HG03521 (cell line): ENCODE results near the gene FBLIM1.

ENCODE experiments used
- ATAC-seq: cut with Tn5 transposase; IDR thresholded peaks from one replicate; pipeline ENCODE4 v1.9.1; 2021; ENCODE audit warnings: mild to moderate bottlenecking, moderate library complexity; ENCODE audit not compliant: unreplicated experiment

Gene FBLIM1

DNA sequence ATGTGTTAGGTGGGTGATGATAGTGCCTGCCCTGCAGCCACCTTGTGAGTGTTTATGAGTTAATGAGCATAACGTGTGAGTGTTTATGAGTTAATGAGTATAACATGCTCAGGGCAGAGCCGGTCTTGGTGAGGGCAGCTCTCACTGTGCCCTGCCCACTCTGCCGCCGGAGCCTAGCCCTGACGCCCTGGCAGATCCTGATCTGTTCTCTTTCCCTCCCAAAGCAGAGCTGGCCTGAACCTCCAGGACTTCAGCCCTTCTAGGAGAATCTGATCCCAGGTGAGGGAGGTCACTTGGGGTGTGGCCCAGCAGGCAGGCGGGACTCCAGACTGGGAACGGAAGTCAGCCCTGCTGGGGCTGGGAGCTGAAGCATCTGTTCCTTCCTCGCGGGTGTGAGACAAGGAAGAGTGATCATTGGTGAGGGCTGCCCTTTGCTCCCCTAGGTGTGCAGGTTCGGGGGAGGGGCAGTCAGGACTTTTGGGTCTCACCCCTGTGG is 5.7 kb downstream of the FBLIM1 start:
- no peak for ATAC-seq

DNA sequence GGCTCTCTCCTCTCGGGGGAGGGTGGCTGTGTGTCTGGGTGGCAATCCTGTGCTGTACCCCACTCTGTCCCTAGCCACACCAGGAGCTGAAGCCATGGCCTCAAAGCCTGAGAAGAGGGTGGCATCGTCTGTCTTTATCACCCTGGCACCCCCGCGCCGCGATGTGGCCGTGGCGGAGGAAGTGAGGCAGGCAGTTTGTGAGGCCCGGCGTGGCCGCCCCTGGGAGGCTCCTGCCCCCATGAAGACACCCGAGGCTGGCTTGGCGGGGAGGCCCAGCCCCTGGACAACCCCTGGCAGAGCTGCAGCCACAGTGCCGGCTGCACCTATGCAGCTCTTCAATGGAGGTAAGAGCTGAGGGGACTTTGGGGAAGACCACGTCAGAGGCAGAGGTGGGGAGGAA is 6.3 kb downstream of the FBLIM1 start:
- no peak for ATAC-seq

DNA sequence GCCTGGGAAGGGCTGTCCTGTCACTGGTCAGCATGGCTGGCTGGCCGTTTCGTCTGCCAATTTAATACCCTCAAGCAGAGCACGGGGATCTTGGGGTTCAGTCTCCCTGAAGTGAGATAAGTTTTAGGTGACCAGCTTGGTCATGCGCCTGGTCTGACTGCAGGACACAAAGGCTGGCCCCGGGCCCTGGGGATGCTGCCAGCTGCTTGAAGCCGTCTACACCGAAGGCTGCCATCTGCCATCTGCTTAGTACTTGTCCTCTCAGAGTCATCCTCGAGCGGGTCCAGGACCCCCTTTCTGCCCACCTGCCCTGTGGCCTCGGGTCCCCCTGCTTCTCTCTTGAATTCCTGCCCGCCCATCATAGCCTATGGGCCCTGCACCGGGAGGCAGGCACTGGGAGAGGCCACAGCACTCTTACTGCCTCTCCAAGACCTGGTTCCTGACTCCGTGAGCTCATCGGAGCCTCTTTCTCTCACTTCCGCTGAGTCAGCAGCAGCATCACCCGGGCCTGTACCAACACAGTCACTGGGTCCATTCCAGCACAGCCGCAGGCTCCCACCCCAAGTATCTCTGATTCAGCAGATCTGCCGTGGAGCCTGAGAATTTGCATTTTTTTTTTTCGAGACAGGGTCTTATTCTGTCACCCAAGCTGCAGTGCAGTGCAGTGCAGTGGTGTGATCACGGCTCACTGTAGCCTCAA is 7.0 kb downstream of the FBLIM1 start:
- ATAC-seq, result no peak

DNA sequence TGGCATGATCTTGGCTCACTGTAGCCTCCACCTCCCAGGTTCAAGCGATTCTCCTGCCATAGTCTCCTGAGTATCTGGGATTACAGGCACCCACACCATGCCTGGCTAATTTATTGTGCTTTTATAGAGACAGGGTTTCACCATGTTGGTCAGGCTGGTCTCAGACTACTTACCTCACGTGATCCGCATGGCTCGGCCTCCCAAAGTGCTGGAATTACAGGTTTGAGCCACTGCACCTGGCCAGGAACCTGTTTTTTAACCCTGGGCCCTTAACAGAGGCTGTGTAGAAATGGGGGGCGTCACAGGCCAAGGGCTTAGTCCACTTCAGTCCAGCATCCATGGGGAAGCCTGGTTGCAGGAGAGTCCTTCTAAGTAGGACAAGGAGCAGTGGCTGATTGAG is 9.3 kb downstream of the FBLIM1 start:
- ATAC-seq, result no peak

DNA sequence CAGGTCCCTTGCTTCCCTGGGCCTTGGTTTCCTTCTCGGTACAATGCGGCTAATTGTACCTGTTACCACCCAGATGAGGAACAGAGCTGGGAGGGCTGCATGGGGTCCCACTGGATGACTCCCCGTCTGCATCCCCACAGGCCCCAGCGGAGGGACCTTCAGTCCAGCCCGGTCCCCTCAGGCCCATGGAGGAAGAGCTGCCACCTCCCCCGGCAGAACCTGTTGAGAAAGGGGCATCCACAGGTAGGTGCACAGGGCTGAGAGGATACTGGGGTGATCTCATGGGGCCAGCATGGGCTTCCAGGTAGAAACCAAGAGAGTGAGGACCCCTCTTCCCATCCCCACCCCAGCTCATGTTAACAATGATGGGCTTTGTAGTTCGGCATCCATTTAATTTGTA is 9.8 kb downstream of the FBLIM1 start:
- ATAC-seq, result no peak

DNA sequence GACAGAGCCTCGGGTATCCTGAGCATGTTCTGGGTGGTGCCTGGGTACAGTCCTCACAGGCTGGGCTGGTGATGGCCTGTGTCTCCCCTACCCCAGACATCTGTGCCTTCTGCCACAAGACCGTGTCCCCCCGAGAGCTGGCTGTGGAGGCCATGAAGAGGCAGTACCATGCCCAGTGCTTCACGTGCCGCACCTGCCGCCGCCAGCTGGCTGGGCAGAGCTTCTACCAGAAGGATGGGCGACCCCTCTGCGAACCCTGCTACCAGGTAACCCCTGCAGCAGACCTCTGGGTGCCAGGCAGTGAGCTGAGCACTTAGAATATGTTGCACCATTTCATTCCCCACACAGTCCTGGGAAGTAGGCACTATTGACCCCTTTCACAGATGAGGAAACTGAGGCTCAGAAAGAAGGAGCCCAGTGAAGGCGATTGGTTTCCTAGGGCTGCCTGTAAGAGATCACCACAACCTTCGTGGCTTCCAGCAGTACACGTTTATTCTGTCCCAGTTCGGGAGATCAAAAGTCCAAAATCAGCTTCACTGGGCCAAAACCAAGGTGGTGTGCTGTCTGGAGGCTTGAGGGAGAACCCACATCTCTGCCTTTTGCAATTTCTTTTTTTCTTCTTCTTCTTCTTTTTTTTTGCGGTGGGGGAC is 11.8 kb downstream of the FBLIM1 start:
- no peak for ATAC-seq

DNA sequence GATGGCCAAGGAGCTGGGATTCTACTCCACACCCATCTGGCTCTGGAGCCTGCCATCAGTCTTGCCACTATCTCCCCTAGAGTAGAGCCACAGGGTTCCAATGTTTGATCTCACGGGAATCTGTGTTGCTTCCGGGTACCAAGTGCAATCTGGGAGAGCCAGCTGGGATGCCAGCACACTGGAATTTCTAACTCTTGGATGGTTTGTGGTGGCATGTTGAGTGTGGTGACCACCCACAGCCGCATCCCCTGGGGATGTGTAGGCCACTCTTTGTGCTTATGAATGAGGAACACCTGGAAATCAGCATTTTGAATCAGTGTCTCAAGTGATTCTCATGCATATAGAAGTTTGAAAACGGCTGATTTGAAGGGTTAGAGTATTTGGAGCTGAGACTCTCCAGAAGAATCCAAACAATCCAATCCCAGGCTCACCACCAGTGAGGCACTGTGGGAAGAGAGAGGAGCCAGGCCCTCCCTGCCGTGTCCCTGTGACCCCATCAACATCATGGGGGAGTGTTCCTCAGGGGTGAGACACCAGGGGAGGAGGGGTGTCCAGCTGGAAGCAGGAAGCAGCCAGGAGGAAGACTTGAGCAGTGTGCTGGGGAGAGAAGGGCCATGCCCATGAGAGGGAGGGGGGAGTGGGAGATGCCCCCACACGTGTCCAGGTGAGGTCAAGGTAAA is 13.4 kb downstream of the FBLIM1 start:
- no peak for ATAC-seq

DNA sequence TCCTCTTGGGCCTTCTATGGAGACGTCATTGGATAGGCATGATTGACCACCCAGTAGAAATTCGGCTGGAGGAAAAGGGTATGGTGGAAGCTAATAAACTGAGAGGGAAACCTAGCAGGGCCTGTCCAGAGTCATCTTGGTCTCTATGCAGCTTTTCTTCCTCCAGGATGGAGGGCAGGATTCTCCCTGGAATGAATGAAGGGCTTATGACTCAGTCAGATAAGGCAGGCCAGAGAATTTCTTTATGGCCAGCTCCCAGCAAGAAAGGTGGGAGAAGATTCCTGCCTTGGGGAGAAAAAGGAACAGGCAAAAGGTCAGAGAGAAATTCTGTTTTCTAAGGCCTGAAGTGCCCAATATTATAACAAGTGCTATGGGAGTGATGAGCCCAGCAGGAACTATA is 17.1 kb downstream of the FBLIM1 start:
- ATAC-seq, result no peak

DNA sequence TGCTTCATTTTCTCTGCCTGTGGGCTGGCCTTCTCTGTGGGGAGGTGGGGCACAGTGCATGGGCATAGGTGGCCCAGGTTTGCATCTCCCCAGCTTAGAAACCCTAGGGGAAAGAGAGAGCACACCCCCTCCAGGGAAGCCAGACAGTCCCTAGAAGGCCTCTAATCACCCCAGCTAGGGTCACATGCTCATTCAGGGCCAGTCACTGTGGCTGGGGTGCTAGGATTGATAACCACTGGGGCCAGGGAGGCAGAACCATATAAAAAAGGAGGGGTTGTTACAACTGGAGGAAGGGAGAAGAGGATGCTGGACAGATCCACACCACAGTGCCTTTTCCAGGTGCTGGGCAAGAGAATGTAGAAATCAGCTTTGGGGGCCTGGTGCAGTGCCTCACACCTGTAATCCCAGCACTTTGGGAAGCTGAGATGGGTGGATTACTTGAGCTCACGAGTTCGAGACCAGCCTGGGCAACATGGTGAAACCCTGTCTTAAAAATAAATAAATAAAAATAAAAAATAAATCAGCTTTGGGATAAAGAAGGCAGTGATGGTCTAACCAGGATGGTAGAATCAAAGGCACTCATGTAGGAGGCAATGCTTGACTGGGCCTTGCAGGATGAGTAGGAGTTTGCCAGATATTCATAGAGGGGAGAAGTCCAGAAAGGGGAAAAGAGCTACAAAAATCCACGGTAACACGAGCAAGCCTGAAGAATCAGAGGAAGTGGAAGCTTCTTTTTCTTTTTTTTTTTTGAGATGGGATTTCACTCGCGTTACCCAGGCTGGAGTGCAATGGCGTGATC is 19.5 kb downstream of the FBLIM1 start:
- no peak for ATAC-seq

DNA sequence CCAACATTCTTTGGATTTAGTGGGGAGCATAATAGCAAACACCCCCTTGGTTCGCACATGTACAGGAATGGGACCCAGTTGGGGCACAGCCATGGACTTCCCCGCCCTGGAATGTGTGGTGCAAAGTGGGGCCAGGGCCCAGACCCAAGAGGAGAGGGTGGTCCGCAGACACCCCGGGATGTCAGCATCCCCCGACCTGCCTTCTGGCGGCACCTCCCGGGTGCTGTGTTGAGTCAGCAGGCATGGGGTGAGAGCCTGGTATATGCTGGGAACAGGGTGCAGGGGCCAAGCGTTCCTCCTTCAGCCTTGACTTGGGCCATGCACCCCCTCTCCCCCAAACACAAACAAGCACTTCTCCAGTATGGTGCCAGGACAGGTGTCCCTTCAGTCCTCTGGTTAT is 27.1 kb downstream of the FBLIM1 start:
- no peak for ATAC-seq

DNA sequence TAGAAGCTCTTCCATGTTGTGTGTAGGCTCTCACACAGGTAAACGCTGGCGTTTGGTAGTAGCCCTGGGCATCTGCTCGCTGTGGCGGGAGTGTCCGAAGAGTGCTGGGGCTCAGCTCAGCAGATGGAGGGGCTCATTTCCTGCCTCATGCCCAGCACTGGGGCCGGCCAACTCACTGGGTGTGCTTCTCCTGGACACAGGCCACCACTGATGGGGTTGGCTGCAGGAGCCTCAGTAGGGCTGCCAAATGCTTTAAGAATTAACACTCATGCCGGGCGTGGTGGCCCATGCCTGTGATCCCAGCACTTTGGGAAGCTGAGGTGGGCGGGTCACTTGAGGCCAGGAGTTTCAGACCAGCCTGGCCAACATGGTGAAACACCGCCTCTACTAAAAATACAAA is 28.0 kb downstream of the FBLIM1 start:
- ATAC-seq, result no peak

DNA sequence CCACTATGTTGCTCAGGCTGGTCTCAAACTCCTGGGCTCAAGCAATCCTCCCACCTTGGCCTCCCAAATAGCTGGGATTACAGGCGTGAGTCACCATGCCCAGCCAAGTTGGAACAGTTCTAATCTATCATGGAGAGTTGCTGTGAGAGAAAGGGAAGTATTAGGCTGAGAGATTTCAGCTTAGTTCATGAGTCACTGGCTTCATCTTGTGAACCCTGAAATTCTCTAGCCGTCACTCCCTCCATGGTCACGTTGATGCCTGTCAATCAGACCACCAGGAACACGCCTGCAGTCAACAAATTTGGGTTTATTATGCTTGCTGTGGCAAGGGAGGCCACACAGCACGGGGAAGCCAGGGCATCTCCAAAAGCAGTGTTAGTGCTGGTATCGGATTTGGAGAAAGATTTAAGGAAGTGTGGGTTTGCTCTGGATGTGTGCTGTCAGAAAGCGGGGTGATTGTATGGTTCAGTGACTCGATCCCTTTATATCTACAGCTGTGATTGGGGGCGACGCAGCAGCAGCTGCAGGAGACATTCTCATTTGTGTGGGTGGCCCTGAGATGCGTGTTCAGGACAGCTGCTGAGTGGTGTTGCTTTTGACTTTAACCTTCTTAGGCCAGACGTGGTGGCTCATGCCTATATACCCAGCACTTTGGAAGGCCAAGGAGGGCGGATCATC is 30.2 kb downstream of the FBLIM1 start:
- no peak for ATAC-seq

DNA sequence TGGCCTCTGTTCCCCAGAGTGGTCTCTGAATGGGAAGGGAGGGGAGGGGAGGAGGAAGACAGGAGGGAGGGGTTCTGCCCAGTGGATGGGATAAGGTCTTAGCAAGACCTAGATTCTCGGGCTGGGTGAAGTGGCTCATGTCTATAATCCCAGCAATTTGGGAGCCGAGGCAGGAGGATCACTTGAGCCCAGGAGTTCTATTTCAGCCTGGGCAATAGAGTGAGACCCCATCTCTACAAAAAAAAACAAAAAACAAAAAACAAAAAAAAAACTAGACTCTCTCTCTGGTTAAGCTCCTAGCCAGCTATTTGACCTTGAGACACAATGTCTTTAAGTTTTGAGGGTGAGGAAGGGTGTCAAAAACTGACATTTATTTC is 37.5 kb downstream of the FBLIM1 start:
- no peak for ATAC-seq

DNA sequence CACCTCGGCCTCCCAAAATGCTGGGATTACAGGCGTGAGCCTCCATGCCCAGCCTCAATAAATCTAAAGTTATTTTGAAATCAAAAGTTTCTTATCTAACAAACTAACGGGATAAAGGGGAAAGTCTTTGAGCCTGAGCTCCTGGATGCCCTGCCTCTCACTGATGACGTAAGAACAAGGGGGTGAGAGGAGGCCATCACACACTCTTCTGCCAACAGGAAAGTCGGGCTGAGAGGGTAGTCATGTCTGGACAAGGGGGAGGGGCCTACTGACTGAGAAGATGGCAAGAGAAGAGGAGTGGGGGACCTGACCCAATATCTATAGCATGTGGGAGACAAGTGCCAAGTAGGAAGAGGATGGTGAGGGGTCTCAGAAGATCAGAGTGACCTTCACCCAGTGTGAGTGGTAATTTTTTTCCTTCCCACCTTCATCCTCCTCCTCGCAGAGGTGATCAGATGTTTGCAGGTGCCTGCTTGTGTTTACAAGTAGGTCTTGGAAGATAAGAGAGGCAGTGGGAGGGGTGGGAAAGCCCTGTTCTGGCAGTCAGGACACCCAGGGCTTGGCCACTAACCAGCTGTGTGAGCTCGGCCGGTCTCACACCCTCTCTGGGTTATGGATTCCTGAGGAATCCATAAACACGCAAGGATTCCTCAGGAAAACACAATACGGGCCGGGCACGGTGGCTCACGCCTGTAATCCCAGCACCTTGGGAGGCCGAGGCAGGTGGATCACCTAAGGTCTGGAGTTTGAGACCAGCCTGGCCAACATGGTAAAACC is 39.2 kb downstream of the FBLIM1 start:
- ATAC-seq, result no peak

DNA sequence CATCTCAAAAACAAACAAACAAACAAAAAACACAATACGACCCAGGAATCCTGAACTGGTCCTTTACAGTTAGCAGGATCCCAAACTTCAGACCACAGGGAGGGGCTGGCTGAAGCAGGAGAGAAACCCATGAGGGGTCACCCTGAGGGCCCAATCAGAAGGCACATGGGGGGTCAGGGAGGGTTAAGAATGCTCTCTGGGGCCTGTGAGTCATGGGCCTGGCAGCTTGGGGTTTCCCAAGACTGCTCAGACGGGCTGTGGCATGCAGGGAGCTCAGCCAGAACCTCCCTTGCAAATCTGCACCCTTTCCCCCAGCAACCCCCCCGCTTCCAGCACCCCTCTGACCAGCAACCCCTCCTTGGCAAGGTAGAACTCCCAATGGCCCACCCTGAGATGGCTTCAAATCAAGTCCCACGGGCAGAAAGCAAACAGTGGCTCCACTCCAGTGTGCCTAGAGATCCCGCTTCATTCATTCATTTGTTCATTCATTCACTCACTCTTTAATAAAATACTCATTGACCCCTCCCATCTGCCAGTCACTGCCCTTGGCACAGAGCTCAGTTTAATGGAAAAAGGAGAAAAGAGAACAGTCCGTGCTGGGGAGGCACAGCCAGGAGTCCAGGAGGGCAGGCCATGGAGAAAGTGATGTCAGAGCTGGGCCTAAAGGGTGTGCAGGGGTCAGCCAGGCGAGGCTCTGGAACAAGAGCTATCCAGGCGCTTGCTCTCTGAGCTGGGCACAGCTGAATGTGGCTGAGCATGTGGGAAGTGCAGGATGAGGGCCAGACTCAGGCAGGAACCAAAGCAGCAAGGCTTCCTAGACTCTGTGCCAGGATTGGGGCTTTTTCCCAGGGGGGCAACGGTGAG is 40.6 kb downstream of the FBLIM1 start:
- ATAC-seq, result no peak

DNA sequence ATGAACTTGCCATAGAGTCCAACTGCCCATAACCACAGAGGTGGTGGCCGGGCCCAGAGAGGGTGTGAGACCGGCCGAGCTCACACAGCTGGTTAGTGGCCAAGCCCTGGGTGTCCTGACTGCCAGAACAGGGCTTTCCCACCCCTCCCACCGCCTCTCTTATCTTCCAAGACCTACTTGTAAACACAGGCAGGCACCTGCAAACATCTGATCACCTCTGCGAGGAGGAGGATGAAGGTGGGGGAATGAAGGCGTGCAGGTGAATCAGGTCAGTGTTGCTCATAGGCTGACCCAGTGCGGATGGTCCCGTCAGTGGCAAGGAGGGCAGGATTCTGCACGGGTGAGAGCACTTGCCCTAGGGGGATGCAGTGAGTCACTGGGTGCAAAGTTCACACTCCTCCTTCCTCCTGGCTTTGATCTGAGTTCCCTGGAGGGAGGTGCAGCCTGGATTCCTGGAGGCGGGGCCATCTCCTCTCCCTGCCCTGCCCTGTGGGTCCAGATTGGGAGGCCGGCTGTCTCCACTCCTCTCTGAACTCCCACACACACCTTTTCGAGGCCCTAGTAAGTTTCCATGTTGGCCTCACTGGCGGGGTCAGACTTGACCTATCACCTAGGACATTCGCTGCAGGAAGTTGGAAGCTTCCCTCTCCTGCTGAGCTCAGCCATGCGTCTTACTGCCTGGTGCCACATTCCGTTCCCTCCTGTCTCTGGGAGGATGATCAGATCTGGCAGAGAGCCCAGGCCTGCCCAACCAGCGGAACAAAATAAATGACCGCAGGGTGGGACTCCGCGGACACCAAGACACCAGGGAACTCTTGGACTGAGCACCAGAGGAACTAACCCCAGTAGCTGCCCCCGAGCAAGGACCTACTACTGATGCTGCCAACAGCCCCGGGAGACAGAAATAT is 41.6 kb downstream of the FBLIM1 start:
- ATAC-seq, result no peak

DNA sequence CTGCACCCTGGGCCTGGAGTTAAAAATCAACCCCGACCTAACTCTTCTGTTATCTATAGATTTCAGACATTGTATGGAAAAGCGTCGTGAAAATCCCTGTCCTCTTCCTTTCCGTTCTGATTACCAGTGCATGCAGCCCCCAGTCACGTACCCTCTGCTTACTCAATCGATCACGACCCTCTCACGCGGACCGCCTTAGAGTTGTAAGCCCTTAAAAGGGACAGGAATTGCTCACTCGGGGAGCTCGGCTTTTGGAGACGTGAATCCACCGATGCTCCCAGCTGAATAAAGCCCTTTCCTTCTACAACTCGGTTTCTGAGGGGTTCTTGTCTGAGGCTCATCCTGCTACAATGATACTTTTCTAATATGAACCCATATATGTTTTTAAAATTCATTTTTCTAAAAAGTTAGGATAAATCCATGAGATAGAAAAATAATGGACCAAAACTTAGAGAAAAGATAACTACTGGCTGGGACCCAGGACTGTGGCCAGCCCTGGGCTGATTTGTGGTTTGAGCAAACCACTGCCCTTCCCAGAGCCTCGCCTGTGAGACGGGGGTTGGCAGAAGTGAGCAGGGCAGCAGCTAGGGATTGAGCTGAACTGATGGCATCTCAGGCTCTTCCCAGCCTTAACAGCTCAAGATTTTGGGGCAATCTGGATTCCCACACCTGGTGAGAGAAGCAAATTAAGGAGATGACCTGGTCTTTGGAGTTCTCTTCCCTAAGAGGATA is 43.8 kb downstream of the FBLIM1 start:
- ATAC-seq, result no peak
